Fibroblast of lung (primary cell): Measurements from ENCODE around the gene NOX3. TPM values are rescaled to one million over a fixed set of nuclear protein-coding genes. Genes with fewer than 3 reads are reported as not detected.

Experiments used
- DNase-seq, 2 donors: peaks; one replicate each; pipeline versions ENCODE4 v3.0.0 to v3.0.0-alpha.2; 2010; ENCODE audit warnings: low read depth in 2 of 2
- H2AFZ ChIP-seq: 2 replicates; pipeline ENCODE4 v1.5.1; 2012; ENCODE audit warnings: low read length, control low read depth, inconsistent platforms
- H3K27ac ChIP-seq: 2 replicates; pipeline ENCODE4 v1.5.1; 2011; ENCODE audit warnings: low read length, control low read depth; ENCODE audit not compliant: insufficient read depth
- H3K27me3 ChIP-seq: 2 replicates; pipeline ENCODE4 v1.5.1; 2011; ENCODE audit warnings: mild to moderate bottlenecking, low read length; ENCODE audit not compliant: control insufficient read depth, insufficient read depth
- H3K36me3 ChIP-seq: 2 replicates; pipeline ENCODE4 v1.5.1; 2011; ENCODE audit warnings: low read length; ENCODE audit not compliant: control insufficient read depth, insufficient read depth
- H3K4me1 ChIP-seq: 2 replicates; pipeline ENCODE4 v1.5.1; 2011; ENCODE audit warnings: low read length; ENCODE audit not compliant: control insufficient read depth, insufficient read depth; ENCODE audit errors: extremely low read depth
- H3K4me2 ChIP-seq: 2 replicates; pipeline ENCODE4 v1.5.1; 2011; ENCODE audit warnings: low read length, control low read depth; ENCODE audit not compliant: insufficient read depth; ENCODE audit errors: extremely low read depth
- H3K4me3 ChIP-seq, 4 experiments: fragments of 200-600 bp in 1 of 4; sonication (generic) in 1 of 4; replicated peaks in 1 of 4; 2 replicates each; pipeline ENCODE4 v1.5.1; 2011 to 2016; ENCODE audit warnings: low read length in 4 of 4, low read depth in 3 of 4, mild to moderate bottlenecking in 3 of 4, control low read depth in 2 of 4, inconsistent platforms in 1 of 4, mixed read lengths in 1 of 4; ENCODE audit not compliant: insufficient read depth in 1 of 4; ENCODE audit errors: control extremely low read depth in 1 of 4
- H3K79me2 ChIP-seq: 2 replicates; pipeline ENCODE4 v1.5.1; 2012; ENCODE audit warnings: mild to moderate bottlenecking, low read length, inconsistent platforms; ENCODE audit not compliant: control insufficient read depth, insufficient read depth
- H3K9ac ChIP-seq: 2 replicates; pipeline ENCODE4 v1.5.1; 2011; ENCODE audit warnings: mild to moderate bottlenecking, low read length, control low read depth; ENCODE audit not compliant: insufficient read depth
- H3K9me3 ChIP-seq: 2 replicates; pipeline ENCODE4 v1.5.1; 2012; ENCODE audit warnings: low read depth, low read length; ENCODE audit not compliant: control insufficient read depth, insufficient read depth
- H4K20me1 ChIP-seq: 2 replicates; pipeline ENCODE4 v1.5.1; 2011; ENCODE audit warnings: low read length; ENCODE audit not compliant: control insufficient read depth, insufficient read depth; ENCODE audit errors: extremely low read depth
- EZH2 ChIP-seq: IDR thresholded peaks from 2 replicates; pipeline ENCODE4 v1.5.1; 2012; ENCODE audit warnings: low read length, control low read depth, mild to moderate bottlenecking; ENCODE audit errors: missing control alignments
- polyA plus RNA-seq, 2 donors: library from polyadenylated mRNA; depleted of rRNA in 1 of 2; stranded (reverse) in 1 of 2; unstranded in 1 of 2; fragments of >200 nt; gene quantifications; 2 replicates each; pipeline ENCODE4 v1.2.1, GENCODE V29; 2011 to 2012; ENCODE audit warnings: missing spikeins in 1 of 2
- total RNA-seq: library from RNA; depleted of rRNA; stranded (reverse); fragments of >200 nt; gene quantifications from 2 replicates; pipeline ENCODE4 v1.2.1, GENCODE V29; 2014
- TF ChIP-seq, protein P1 (sequence below), 2 donors: IDR thresholded peaks in 1 of 2; conservative IDR thresholded peaks in 1 of 2; 1 replicate in 1 of 2; 2 replicates in 1 of 2; pipeline ENCODE4 v1.5.1; 2011 to 2012; ENCODE audit warnings: low read length in 2 of 2, control low read depth in 1 of 2, inconsistent platforms in 1 of 2, low read depth in 1 of 2, mild to moderate bottlenecking in 1 of 2

NOX3 gene
- total and polyA plus RNA-seq, 2 donors (not counting 1 experiment from before 2014, with no cell fraction given) = not detected

DNA sequence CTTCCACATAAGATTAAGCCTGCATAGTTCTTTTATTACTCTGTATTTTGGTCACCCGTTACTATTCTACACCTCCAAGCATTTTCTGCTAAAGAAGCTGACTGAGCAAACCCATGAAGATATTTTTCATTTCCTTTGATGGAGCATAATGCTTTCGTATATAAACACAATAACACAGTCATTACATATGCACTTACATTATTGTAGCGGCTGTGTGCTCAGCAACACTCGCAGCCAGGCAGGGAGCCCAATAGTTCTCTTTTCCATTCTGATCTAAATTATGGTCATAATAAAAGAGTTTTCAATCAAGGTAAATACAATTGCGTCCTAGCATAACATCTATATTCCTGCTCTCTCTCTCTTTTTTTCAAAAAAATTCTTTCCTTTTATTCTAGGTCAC, 71.7 kb downstream of the NOX3 start:
- no peak overlapping the region for H3K4me3 ChIP-seq
- H3K4me1 ChIP-seq = peaks cover 4% of the 10 kb centered on the region
- H3K36me3 ChIP-seq = no peaks in the 10 kb centered on the region
- DNase-seq = peak in 1 of 2 donors; percentile 25
- no peak overlapping the region for H2AFZ ChIP-seq
- no peak overlapping the region for H3K9ac ChIP-seq
- H3K27me3 ChIP-seq = no peaks in the 10 kb centered on the region
- TF ChIP-seq, protein P1, sequence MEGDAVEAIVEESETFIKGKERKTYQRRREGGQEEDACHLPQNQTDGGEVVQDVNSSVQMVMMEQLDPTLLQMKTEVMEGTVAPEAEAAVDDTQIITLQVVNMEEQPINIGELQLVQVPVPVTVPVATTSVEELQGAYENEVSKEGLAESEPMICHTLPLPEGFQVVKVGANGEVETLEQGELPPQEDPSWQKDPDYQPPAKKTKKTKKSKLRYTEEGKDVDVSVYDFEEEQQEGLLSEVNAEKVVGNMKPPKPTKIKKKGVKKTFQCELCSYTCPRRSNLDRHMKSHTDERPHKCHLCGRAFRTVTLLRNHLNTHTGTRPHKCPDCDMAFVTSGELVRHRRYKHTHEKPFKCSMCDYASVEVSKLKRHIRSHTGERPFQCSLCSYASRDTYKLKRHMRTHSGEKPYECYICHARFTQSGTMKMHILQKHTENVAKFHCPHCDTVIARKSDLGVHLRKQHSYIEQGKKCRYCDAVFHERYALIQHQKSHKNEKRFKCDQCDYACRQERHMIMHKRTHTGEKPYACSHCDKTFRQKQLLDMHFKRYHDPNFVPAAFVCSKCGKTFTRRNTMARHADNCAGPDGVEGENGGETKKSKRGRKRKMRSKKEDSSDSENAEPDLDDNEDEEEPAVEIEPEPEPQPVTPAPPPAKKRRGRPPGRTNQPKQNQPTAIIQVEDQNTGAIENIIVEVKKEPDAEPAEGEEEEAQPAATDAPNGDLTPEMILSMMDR (conservative IDR thresholded peaks at IDR 0.05 in 1 of 2, IDR thresholded peaks at IDR 0.05 in 1 of 2; ENCODE audit: low read depth in 1 of 2, low read length in 2 of 2) = no peak
- TF ChIP-seq EZH2 = no peak
- H4K20me1 ChIP-seq = no peaks in the 10 kb centered on the region
- no peak overlapping the region for H3K4me2 ChIP-seq
- H3K9me3 ChIP-seq = no peaks in the 10 kb centered on the region
- no peaks in the 10 kb centered on the region for H3K79me2 ChIP-seq
- no peak overlapping the region for H3K27ac ChIP-seq

DNA sequence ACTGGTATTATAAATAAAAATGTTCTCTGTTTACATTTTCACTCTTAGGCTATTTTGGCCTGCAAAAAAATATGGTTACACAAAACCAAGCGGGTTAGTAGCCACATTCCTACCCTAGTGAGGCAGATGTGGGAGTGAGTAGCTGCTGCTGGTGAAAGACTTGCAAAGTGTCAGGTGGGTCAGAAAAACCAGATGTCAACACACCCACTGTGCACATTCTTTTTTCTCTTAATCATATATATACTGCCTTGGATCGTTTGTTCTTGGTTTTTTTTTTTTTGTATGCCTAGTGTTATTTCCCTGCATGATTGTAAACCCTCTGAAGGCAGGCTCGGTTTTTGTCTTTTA, 73.3 kb downstream of the NOX3 start:
- Histone ChIP-seq H3K79me2 (no peaks in the 10 kb centered on the region), H4K20me1 (no peaks in the 10 kb centered on the region), H3K4me3 (no peak overlapping the region), H2AFZ (no peak overlapping the region), H3K9me3 (no peaks in the 10 kb centered on the region), H3K4me1 (peaks cover 8% of the 10 kb centered on the region), H3K36me3 (no peaks in the 10 kb centered on the region), H3K9ac (no peak overlapping the region), H3K27ac (no peak overlapping the region), H3K4me2 (peak overlapping the region; percentile 17), H3K27me3 (no peaks in the 10 kb centered on the region)
- DNase-seq = peak; percentile 83 to 91
- no peak for TF ChIP-seq EZH2
- TF ChIP-seq, protein P1 (conservative IDR thresholded peaks at IDR 0.05 in 1 of 2, IDR thresholded peaks at IDR 0.05 in 1 of 2; ENCODE audit: low read depth in 1 of 2, low read length in 2 of 2) = no peak

DNA sequence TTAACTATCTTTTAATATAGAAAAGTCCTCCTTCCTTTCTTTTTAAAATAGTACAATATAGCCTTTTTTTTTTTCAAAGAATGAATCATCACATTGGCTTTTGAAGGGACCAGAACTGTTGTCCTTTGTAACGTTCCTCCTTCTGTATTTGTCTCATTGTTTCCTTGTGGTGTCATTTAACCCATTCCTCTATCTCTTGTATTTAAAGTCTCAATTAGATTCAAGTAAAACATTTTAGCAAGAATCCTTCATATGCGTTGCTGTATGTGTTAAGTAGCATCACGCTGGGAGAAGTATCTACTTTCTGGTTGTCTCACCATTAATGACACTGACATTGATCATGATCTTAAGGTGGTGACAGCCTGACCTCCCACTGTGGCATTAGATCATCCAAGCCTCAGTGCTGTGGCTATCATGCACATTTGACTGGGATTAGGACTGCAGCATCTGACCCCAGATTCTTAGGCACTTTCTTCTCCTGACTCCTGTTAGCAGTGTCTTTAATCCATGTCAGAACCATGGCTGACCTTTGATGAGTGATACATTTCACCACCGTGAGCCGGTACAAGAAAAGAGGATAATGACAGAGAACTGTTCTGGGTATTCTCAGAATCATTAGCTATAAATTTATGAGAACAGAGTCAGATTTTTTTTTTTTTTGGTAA, 73.8 kb downstream of the NOX3 start:
- TF ChIP-seq EZH2 = no peak
- TF ChIP-seq, protein P1 (conservative IDR thresholded peaks at IDR 0.05 in 1 of 2, IDR thresholded peaks at IDR 0.05 in 1 of 2; ENCODE audit: low read depth in 1 of 2, low read length in 2 of 2) = no peak
- Histone ChIP-seq H2AFZ (no peak overlapping the region), H3K36me3 (no peaks in the 10 kb centered on the region), H3K4me2 (peak overlapping the region; percentile 17), H3K9ac (no peak overlapping the region), H4K20me1 (no peaks in the 10 kb centered on the region), H3K4me3 (no peak overlapping the region), H3K27me3 (no peaks in the 10 kb centered on the region), H3K9me3 (no peaks in the 10 kb centered on the region), H3K4me1 (peaks cover 9% of the 10 kb centered on the region), H3K27ac (peak overlapping the region; percentile 51), H3K79me2 (no peaks in the 10 kb centered on the region)
- DNase-seq = peak in 1 of 2 donors; percentile 12
